Measurements from ENCODE around the gene ERI3. TPM values are rescaled to one million over a fixed set of nuclear protein-coding genes. Genes with fewer than 3 reads are reported as not detected.

The ERI3 gene
- total RNA-seq, 1 experiment from 2014 or later = 74.7 TPM

DNA sequence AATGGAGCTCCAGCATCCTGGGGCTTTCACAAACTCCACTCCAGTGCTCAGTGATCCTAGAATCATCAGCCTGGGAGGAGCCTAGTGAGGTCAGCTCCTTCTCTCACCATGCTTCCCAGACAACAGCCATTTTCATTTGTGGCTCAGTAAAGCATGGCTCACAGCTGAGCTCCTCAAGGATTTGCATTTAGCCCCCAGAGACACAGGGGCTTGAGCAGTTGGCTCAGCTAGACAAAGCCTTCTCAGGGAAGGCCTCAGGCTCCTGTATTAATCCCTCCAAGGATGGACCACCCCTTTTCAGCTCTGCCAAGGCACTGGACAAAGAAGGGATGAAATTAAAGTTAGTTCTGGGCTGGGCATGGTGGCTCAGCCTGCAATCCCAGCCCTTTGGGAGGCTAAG is 39.5 kb downstream of the ERI3 start (continued):
- no peak for TF ChIP-seq RELA (CRISPR knock-in tag; IDR thresholded peaks at IDR 0.05; ENCODE audit: borderline replicate concordance)
- no peak for TF ChIP-seq ZNF263 (CRISPR knock-in tag; IDR thresholded peaks at IDR 0.05; ENCODE audit: low read depth)
- TF ChIP-seq GTF2I (CRISPR knock-in tag; conservative IDR thresholded peaks at IDR 0.05) = no peak
- TF ChIP-seq IRF1 (CRISPR knock-in tag; IDR thresholded peaks at IDR 0.05) = no peak

GRCh38 chr1:44314452-44314851 is 40.6 kb downstream of the ERI3 start:
- Mint-ChIP-seq H3K9me3 (no peaks in the 10 kb centered on the region), H3K4me1 (peaks cover 22% of the 10 kb centered on the region), H3K27ac (no peak overlapping the region), H3K4me3 (no peak overlapping the region), H3K36me3 (peaks cover 45% of the 10 kb centered on the region), H3K27me3 (ENCODE audit: low read depth) (no peaks in the 10 kb centered on the region)
- ChIA-PET POLR2A (interaction anchor here (1.2 kb wide), 1 partner anchor 63 kb away, joined by 5 read pairs; no protein-coding TSS in a partner anchor), CTCF (interaction anchor here (0.6 to 3.1 kb wide), 18 partner anchors 9 to 337 kb away, joined by 3 to 22 read pairs (median 5); no protein-coding TSS in a partner anchor)
- TF ChIP-seq CBFB (CRISPR knock-in tag; IDR thresholded peaks at IDR 0.05; ENCODE audit: low read depth) (no peak), CREM (CRISPR knock-in tag; IDR thresholded peaks at IDR 0.05) (no peak), ZNF317 (CRISPR knock-in tag; IDR thresholded peaks at IDR 0.05; ENCODE audit: borderline replicate concordance, low read depth) (no peak), RORB (CRISPR knock-in tag; IDR thresholded peaks at IDR 0.05) (no peak), KAT7 (CRISPR knock-in tag; IDR thresholded peaks at IDR 0.05; ENCODE audit: borderline replicate concordance) (no peak), GRHL2 (CRISPR knock-in tag; IDR thresholded peaks at IDR 0.05; ENCODE audit: insufficient replicate concordance, severe bottlenecking) (no peak), ZBTB21 (CRISPR knock-in tag; IDR thresholded peaks at IDR 0.05; ENCODE audit: borderline replicate concordance) (no peak), ATF6 (CRISPR knock-in tag; IDR thresholded peaks at IDR 0.05) (no peak), ELF4 (CRISPR knock-in tag; IDR thresholded peaks at IDR 0.05; ENCODE audit: low read depth) (no peak), SMAD4 (CRISPR knock-in tag; IDR thresholded peaks at IDR 0.05) (no peak), FOXP1 (CRISPR knock-in tag; IDR thresholded peaks at IDR 0.05; ENCODE audit: borderline replicate concordance) (no peak), TP53 (CRISPR knock-in tag; IDR thresholded peaks at IDR 0.05) (no peak), FOXJ3 (CRISPR knock-in tag; IDR thresholded peaks at IDR 0.05; ENCODE audit: borderline replicate concordance) (no peak)
- TF ChIP-seq, protein P1, sequence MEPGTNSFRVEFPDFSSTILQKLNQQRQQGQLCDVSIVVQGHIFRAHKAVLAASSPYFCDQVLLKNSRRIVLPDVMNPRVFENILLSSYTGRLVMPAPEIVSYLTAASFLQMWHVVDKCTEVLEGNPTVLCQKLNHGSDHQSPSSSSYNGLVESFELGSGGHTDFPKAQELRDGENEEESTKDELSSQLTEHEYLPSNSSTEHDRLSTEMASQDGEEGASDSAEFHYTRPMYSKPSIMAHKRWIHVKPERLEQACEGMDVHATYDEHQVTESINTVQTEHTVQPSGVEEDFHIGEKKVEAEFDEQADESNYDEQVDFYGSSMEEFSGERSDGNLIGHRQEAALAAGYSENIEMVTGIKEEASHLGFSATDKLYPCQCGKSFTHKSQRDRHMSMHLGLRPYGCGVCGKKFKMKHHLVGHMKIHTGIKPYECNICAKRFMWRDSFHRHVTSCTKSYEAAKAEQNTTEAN (CRISPR knock-in tag; IDR thresholded peaks at IDR 0.05) = no peak
- TF ChIP-seq, protein P2, sequence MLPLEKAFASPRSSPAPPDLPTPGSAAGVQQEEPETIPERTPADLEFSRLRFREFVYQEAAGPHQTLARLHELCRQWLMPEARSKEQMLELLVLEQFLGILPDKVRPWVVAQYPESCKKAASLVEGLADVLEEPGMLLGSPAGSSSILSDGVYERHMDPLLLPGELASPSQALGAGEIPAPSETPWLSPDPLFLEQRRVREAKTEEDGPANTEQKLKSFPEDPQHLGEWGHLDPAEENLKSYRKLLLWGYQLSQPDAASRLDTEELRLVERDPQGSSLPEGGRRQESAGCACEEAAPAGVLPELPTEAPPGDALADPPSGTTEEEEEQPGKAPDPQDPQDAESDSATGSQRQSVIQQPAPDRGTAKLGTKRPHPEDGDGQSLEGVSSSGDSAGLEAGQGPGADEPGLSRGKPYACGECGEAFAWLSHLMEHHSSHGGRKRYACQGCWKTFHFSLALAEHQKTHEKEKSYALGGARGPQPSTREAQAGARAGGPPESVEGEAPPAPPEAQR (CRISPR knock-in tag; IDR thresholded peaks at IDR 0.05) = no peak
- TF ChIP-seq, protein P3, sequence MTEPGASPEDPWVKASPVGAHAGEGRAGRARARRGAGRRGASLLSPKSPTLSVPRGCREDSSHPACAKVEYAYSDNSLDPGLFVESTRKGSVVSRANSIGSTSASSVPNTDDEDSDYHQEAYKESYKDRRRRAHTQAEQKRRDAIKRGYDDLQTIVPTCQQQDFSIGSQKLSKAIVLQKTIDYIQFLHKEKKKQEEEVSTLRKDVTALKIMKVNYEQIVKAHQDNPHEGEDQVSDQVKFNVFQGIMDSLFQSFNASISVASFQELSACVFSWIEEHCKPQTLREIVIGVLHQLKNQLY (CRISPR knock-in tag; IDR thresholded peaks at IDR 0.05) = no peak
- ATAC-seq = peak; percentile 75
- DNase-seq (ENCODE audit: low spot score) = peak; percentile 24

All from WTC11 (cell line).